AG09319 (cell line): ENCODE measurements around the gene HSD17B4.

ENCODE experiments used
- DNase-seq: peaks from one replicate; pipeline ENCODE4 v3.0.0-alpha.2; 2010; ENCODE audit warnings: low read depth; ENCODE audit errors: extremely low read depth
- CTCF ChIP-seq: IDR thresholded peaks from 2 replicates; pipeline ENCODE4 v1.5.1; 2011; ENCODE audit warnings: low read depth, mild to moderate bottlenecking, inconsistent platforms, low read length, moderate library complexity

Gene HSD17B4

DNA sequence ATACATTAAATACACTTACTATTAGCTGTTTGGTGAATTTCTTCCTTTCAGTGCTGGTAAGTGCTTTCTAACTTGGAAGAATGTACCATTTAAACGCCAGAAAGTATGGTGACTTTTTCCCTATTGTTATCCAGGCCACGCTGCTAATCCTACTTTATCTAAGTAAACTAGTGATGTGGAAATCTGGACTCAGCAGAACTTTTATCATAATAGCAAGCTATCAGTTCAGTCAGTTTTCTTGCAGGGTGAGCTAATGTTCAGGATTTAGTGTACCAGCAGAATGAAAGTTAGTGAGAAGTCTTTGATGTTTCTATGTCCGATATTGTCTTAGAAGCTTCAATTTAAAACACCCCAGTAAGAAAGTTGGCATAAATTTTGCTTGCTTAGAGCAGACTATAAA, 72.2 kb downstream of the HSD17B4 start:
- no peak for TF ChIP-seq CTCF
- no peak for DNase-seq

GRCh38 chr5:119527351-119527750, 75.1 kb downstream of the HSD17B4 start:
- no peak for DNase-seq
- no peak for TF ChIP-seq CTCF

GRCh38 chr5:119529811-119530210, 77.5 kb downstream of the HSD17B4 start:
- DNase-seq, result no peak
- TF ChIP-seq CTCF, result no peak

DNA sequence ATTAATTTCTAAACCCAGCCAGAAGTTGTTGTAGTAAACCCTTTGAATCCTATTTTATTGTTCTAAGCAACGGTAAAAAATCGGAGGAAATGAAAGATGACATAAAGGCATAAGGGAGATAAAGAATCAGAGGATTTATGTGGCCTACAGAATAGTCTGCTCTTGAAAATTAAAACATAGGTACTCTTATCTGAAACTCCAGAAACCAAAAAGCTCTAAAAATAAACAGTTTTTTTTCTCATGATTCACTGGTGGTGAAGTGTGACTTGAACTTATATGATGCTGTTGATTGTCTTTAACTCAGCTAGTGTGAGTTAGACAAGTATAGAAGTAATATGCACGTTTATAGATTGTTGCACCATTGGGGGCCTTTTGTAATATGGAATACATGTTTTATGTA, 80.3 kb downstream of the HSD17B4 start:
- no peak for DNase-seq
- no peak for TF ChIP-seq CTCF

- no peak for DNase-seq
- no peak for TF ChIP-seq CTCF
Observed at GRCh38 chr5:119537704-119538103, 85.4 kb downstream of the HSD17B4 start.

- no peak for TF ChIP-seq CTCF
- no peak for DNase-seq
Observed at GRCh38 chr5:119541716-119542115, 89.4 kb downstream of the HSD17B4 start.

DNA sequence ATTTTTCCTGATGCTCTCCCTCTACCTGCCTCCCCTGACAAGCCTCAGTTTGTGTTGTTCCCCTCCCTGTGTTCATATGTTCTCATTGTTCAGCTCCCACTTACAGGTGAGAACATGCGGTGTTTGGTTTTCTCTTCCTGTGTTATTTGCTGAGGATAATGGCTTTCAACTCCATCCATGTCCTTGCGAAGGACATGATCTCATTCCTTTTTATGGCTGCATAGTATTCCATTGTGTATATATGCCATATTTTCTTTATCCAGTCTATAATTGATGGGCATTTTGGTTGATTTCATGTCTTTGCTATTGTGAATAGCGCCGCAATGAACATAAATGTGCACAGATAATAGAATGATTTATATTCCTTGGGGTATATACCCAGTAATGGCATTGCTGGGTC, 99.5 kb downstream of the HSD17B4 start:
- no peak for DNase-seq
- no peak for TF ChIP-seq CTCF
